SW 1271 (cell line): ENCODE data around the gene TNIP2.
A peak's percentile ranks its signal among the peaks of the same experiment; 100 is the strongest.

Experiments used
- DNase-seq, 2 experiments: peaks; one replicate each; lab custom pipeline; 2025; lab: John Stamatoyannopoulos, UW

TNIP2 gene

DNA sequence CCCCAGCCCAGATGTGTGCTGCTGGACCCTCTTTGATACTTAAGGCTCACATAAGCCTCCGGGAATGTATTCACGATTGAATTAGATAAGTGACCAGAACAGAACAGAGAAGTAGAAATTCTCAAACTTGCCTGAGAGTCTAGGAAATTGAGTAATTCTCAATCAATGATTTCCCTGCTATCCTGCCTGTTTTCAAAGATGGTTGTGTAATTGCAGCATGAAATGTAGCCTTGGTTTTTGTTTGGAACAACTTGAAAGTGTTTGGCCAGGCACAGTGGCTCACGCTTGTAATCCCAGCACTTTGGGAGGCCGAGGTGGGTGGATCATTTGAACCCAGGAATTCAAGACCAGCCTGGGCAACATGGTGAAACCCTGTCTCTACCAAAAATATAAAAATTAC, 41.2 kb downstream of the TNIP2 start:
- DNase-seq = no peak

DNA sequence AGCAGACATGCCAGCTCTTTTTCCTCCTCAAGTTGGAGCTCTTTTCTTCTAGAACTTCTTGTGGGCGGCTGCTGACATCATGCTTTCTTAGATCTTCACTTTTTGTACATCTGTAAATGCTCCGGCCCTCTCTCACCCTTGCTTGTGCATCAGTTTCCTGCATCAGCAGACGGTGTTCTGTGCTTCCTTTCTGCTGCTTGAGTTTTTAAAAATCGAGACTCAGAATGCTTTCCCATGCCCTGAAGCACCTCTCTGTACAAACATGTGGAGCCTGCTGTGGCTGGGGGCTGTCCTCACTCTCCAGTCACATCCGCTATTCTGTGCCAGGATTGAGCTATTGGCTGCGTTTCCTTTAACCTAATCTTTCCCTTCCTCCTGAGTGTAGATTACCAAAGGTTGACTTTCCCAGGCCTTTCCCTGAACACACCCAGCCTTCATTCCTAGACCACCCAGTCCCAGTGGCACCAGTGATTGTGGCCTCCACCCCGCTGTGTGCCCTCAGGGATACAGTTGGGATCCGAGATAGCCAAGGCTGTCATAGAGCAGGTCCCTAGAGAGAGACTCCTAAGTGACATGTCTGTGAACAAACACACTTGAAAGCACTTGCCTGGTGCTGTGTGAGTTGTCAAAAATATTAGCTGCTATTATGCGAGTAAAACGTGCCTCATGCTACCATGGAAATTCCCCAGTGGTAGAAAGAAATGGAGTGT, 41.9 kb downstream of the TNIP2 start:
- no peak for DNase-seq

DNA sequence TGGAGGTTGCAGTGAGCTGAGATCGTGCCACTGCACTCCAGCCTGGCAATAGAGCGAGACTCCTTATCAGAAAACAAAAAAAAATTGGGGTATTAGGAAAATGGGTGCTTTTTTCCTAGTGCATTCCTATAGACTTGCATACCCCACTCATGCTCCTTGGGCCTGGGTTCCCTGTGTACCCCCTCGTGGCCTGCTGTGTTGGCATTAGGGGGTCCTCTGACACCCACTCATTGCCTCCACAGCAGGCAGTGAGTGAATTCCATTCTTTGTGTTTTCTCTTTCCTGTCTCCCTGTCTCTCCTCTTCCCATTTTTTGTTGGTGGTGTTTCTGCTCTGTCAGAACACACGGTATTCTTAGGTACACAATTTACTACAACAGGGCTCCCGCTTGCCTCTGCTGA, 42.8 kb downstream of the TNIP2 start:
- DNase-seq = no peak

DNA sequence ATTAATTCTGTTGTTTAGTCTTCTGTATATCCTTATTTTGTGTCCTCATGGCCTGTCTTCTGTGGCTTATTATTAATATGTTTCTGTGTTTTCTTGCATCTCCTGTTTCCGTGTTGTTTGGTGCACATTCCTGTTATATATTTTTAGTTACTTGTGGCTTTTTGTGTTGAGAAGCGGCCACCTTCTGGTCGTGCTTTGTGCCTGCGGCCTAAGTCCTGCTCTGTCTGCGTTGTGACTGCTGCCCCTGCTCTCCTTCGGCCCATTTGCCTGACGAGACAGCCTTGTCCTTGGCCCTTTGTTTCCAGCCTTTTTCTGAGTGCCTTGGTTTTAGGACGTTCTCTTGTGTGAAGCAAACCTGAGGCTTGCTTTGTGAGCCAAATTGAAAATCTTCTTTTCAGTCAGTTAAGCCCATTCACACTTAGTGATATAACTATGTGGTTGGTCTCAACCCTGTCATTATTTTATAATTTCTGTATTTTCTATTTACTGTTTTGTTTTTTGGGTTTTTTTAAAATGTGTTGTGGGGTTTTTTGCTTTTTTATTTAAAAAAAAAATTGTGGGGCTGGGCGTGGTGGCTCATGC, 43.8 kb downstream of the TNIP2 start:
- peak in 1 of 2 experiments; percentile 23 for DNase-seq

DNA sequence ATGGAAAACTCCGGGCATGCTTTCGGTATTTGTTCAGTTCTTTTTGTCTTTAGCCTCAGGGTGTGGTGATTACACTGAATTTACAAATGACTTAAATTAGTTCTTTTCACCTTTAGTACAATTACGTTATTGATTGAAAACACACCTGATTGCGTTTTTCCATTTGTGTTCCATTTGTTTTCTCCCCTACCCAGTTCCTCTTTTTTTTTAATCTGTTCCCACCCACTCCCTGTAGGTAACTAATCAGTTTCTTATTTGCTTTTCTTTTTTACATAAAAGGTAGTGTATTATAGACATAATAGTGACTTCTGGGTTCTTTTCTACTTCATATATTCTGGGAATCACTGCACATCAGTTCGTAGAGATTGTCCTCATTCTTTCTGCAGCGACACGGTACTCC, 53.4 kb downstream of the TNIP2 start:
- no peak for DNase-seq

DNA sequence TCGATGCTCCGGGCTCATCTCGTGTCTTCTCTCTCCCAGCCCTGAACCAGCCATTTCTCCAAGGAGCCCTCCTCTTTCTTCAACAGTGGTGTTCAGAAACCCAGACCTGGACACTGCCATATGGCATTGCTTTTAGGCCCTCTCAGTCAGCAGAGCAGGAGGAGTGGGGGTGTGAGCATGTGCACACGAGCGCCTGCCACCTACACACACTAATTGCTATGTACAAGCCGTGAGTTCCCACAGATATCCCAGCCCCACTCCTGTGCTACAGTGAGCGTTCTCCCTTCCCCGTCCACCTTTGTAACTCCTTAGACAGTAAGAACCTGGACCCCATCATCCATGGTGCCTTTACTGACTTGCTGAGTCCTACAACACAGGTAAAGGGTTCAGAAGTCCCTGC, 53.8 kb downstream of the TNIP2 start:
- DNase-seq = no peak

DNA sequence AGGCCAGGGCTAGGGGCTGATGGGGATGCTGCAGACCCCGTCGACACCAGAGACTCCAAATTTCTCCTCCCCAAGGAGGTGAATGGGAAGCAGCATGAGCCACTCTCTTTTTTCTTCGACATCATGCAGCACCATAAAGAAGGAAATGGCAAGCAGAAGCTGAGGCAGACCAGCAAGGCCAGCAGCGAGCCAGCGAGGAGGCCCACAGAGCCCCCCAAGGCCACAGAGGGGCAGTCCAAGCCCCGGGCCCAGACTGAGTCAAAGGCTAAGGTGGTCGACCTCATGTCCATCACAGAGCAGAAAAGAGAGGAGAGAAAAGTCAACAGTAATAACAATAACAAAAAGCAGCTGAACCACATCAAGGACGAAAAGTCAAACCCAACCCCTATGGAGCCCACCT, 56.1 kb downstream of the TNIP2 start:
- no peak for DNase-seq

DNA sequence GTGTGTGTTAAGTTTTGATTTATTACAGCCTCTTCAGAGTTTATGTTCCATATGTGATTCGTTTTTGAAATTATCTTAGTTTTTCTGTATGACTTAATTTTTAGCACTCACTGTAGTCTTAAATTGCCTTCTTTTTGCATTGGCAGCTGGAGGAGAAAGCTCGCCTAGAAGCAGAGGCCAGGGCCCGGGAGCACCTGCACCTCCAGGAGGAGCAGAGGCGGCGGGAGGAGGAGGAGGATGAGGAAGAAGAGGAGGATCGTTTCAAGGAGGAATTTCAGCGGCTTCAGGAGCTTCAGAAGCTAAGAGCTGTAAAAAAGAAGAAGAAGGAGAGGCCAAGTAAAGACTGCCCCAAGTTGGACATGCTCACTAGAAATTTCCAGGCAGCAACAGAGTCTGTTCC, 56.6 kb downstream of the TNIP2 start:
- no peak for DNase-seq

DNA sequence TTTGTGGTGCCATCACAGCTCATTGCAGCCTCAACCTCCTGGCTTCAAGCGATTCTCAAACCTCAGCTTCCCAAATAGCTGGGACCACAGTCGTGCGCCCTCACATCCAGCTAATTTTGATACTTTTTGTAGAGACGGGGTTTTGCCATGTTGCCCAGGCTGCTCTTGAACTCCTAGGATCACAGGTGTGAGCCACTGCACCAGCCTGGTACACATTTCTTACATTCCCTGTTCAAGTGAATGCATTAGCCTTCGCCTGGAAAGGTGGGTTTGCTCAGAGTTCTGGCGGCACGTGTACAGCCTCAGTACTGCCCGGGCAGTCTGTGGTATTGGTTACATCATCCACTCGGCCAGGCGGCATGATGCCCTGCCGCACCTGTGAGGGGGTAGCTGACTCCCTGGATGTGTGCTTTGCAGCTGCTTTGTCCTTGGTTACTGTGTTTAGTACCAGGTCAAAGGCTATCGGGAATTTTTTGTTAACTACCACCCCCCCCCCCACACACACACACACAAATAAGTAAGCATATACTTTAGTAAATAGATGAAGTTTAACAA, 57.1 kb downstream of the TNIP2 start:
- no peak for DNase-seq

DNA sequence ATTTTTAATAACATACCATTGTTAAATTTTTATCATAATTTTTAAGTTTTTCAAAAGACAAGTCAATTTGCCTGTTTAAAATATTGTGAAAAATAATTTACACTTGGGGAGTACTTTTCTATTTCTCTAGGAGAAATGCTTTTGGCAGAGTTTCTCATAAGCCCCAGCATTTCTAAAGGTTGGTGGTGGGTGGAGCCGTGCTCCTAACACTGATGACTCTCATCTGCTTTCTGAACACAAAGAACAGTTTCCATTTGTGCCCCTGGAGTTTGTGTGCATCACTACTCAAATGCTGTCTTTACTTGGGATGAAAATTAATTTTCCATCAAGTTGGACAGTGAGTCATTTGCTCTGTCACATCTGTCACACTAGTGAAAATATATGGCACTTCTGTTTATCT, 57.6 kb downstream of the TNIP2 start:
- no peak for DNase-seq

DNA sequence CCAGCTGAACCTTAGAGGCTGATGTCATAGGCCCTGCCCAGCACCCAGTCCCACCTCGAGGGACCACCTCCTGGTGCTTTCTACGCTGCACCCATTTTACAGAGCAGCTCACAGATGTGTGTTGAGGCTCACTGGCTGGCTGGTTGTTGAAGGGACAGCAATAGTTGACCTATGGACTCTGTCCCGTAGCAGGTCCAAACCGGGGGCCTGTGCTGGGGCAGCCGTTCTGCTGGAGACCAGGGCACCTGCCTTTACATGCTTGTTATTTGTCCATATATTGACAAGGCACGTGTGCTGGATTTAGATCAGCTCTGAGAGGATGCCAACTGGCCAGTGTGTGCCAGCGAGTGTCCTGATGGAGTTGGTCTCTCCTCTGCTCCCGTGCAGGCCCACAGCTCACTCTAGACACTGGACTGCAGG, 58.1 kb downstream of the TNIP2 start:
- DNase-seq = no peak

DNA sequence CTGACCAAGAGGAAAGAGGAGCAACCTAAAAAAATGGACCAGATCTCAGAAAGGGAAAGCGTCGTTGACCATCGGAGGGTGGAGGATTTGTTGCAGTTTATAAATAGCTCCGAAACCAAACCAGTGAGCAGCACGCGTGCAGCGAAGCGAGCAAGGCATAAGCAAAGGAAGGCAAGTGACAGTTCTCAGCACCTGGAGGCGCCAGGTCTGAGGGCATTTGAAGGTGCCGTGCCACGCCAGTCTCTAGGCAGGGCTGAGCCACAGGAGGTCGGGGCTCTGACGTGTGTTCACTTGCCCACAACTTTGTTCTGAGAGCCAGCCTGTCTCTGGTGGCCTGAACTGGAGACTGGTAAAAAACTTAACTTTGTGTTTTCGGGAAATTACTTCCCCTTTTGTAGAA, 59.7 kb downstream of the TNIP2 start:
- DNase-seq = no peak

DNA sequence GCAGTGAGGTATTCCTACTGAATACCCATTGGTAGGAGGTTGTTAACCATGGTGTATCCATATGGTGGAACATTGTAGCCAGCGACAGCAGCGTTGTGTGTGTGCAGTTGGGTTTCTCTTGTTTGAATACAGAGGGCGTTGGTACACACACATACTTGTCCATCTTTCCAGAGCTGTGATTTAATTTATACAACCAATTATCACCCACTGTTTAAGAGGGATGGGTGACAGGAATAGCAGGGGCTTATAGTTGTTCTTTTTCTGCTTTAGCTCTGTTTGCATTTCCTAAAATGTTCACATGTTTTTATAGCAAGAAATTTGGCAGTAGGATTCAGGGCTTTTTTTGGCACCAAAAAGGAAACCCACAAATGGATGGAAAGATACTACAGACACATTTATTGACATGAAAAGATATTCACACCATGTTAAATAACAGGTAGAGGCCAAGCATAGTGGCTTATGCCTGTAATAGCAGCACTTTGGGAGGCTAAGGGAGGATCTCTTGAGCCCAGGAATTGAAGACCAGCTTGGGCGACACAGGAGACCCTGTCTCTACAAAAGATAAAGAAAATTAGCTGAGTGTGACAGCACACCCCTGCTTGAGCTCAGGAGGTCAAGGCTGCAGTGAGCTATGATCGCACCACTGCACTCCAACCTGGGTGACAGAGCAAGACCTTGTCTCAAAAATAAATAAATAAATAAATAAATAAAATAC, 60.6 kb downstream of the TNIP2 start:
- DNase-seq = no peak

DNA sequence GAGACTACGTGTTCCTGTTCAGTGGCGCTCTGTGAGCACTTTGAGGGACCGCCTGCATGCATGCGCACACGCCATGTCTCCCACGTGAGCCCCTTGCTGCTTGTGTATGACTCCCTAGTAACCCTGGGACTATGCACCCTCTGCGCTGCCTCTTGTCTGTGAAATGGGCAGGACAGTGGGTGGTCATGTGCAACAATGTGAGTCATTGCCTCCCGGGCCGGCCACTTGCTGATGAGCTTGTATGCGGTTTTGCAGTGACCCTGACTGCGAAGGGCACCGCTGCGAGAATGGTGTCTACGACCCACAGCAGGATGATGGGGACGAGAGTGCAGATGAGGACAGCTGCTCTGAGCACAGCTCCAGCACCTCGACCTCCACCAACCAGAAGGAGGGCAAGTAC, 61.4 kb downstream of the TNIP2 start:
- DNase-seq = no peak

DNA sequence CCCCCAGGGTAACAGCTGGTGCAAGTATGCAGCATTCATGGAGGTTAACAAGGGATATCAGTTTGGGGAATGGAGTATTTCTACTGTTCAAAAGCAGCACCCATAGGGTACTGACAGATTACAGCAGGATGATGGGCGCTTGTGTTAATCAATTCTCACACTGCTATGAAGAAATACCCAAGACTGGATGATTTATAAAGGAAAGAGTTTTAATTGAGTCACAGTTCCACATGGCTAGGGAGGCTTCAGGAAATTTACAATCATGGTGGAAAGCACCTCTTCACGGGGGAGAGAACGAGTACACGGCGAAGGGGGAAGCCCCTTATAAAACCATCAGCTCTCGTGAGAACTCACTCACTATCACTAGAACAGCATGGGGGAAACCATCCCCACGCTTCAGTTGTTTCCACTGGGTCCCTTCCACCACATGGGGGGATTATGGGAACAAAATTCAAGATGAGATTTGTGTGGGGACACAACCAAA, 64.1 kb downstream of the TNIP2 start:
- no peak for DNase-seq
